Effector memory CD8-positive, alpha-beta T cell (primary cell): ENCODE results near the gene SCAP.

Experiments
- ATAC-seq: fragments of 150-1000 bp; cut with Tn5 transposase; replicated peaks from 2 replicates; pipeline ENCODE4 v1.10.0; 2021; ENCODE audit warnings: mild to moderate bottlenecking, moderate library complexity
- DNase-seq, 3 experiments: peaks; one replicate each; pipeline ENCODE4 v3.0.0; 2021
- H3K27ac Mint-ChIP-seq, 2 donors: one replicate each; pipeline ENCODE4 v1.8.0; 2022; ENCODE audit warnings: mild to moderate bottlenecking in 2 of 2, mixed read lengths in 2 of 2, moderate library complexity in 2 of 2
- H3K27me3 Mint-ChIP-seq, 2 donors: one replicate each; pipeline ENCODE4 v1.8.0; 2022; ENCODE audit warnings: mixed read lengths in 2 of 2
- H3K36me3 Mint-ChIP-seq: one replicate; pipeline ENCODE4 v1.8.0; 2022; ENCODE audit warnings: mild to moderate bottlenecking, moderate library complexity, mixed read lengths; ENCODE audit not compliant: insufficient read depth
- H3K4me1 Mint-ChIP-seq, 2 donors: one replicate each; pipeline ENCODE4 v1.8.0; 2022; ENCODE audit warnings: low read depth in 2 of 2, mixed read lengths in 2 of 2
- H3K4me3 Mint-ChIP-seq, 2 donors: one replicate each; pipeline ENCODE4 v1.8.0; 2022; ENCODE audit warnings: mild to moderate bottlenecking in 2 of 2, mixed read lengths in 2 of 2, moderate library complexity in 2 of 2
- H3K9me3 Mint-ChIP-seq, 2 donors: one replicate each; pipeline ENCODE4 v1.8.0; 2022; ENCODE audit warnings: mixed read lengths in 2 of 2

The SCAP gene

GRCh38 chr3:47436180-47436579 is 39.6 kb downstream of the SCAP start:
- peak overlapping the region in 1 of 2 donors; percentile 71 for H3K27ac Mint-ChIP-seq
- peaks cover 51% of the 10 kb centered on the region for H3K36me3 Mint-ChIP-seq

DNA sequence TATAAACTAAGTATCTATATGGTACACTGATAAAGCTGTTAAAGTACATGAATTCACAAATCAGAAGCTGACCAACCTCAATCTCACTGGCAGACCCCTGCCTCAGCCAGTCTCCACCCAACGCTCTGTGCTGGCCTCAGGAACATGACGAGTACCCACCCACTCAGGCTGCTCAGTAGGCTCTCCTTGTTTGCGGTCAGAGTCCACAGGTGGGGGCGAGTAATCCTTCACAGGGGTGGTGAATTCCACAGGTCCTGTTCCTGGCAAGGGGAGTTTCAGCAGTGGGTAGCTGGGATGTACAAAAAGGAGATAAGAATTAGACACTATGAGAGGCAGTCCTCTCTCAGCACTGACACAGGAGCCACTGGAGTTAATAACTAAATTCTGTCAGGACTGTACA is 40.9 kb downstream of the SCAP start:
- no peak overlapping the region for H3K4me3 Mint-ChIP-seq
- ATAC-seq, result no peak
- peaks cover 39% of the 10 kb centered on the region for H3K36me3 Mint-ChIP-seq
- no peaks in the 10 kb centered on the region for H3K27me3 Mint-ChIP-seq
- no peak for DNase-seq
- H3K9me3 Mint-ChIP-seq, result no peaks in the 10 kb centered on the region
- H3K27ac Mint-ChIP-seq, result no peak overlapping the region
- peaks cover 2 to 5% of the 10 kb centered on the region in 2 donors for H3K4me1 Mint-ChIP-seq

More at GRCh38 chr3:47436180-47436579, 39.6 kb downstream of the SCAP start:
- Mint-ChIP-seq H3K27me3 (no peaks in the 10 kb centered on the region), H3K4me1 (peaks cover 2 to 5% of the 10 kb centered on the region in 2 donors), H3K4me3 (no peak overlapping the region), H3K9me3 (no peaks in the 10 kb centered on the region)
- ATAC-seq (no peak), DNase-seq (no peak)

GRCh38 chr3:47433796-47434195 is 41.9 kb downstream of the SCAP start:
- Mint-ChIP-seq H3K36me3 (peaks cover 33% of the 10 kb centered on the region), H3K27ac (peak overlapping the region in 1 of 2 donors; percentile 56), H3K9me3 (no peaks in the 10 kb centered on the region), H3K4me1 (peaks cover 2 to 5% of the 10 kb centered on the region in 2 donors), H3K27me3 (no peaks in the 10 kb centered on the region), H3K4me3 (no peak overlapping the region)
- DNase-seq (no peak), ATAC-seq (no peak)

GRCh38 chr3:47432673-47433072 is 43.1 kb downstream of the SCAP start:
- Mint-ChIP-seq H3K27me3 (no peaks in the 10 kb centered on the region), H3K27ac (no peak overlapping the region), H3K9me3 (no peaks in the 10 kb centered on the region), H3K4me3 (no peak overlapping the region), H3K36me3 (peaks cover 28% of the 10 kb centered on the region), H3K4me1 (peaks cover 2 to 5% of the 10 kb centered on the region in 2 donors)
- DNase-seq (no peak), ATAC-seq (no peak)

DNA sequence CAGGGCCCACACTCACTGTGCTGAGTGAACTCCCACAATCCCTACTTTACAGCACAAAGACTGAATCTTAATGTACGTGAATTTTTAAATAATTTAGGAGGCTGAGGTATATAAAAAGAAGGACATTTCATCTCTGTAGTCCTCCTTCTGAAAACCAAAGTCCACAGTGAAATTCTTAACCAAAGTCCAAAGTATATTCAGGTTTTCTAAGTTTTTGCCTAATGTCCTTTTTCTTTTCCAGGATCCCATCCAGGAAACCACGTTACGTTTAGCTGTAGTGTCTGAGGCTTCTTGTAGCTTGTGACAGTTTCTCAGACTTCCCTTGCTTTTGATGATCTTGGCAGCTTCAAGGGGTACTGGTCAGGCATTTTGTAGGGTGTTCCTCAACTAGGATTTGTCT is 44.5 kb downstream of the SCAP start:
- Mint-ChIP-seq H3K9me3 (no peaks in the 10 kb centered on the region), H3K36me3 (peaks cover 24% of the 10 kb centered on the region), H3K4me3 (no peak overlapping the region), H3K27me3 (no peaks in the 10 kb centered on the region), H3K4me1 (peaks cover 2 to 5% of the 10 kb centered on the region in 2 donors), H3K27ac (peak overlapping the region in 1 of 2 donors; percentile 50)
- ATAC-seq (no peak), DNase-seq (no peak)

DNA sequence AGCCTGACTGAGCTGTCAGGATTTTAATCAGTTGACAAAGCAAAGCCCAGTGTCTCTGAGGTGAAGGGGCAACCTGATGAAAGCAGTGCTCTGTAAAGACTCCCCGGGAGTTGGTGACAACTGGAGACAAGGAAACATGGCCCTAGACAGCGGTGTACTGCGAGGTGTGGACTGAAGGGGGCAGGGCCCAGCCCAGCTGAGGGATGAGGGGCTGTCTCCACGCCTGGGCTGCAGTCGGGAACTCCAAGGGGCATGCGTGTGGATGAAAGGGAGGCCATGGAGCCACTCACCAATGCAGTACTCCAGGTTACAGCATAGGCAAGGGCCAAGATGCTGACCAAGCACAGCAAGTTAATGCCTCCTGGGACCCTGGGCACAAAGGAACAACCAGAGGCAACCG is 45.1 kb downstream of the SCAP start:
- Mint-ChIP-seq H3K36me3 (peaks cover 26% of the 10 kb centered on the region), H3K27ac (peak overlapping the region in 1 of 2 donors; percentile 50)
- no peak for ATAC-seq

DNA sequence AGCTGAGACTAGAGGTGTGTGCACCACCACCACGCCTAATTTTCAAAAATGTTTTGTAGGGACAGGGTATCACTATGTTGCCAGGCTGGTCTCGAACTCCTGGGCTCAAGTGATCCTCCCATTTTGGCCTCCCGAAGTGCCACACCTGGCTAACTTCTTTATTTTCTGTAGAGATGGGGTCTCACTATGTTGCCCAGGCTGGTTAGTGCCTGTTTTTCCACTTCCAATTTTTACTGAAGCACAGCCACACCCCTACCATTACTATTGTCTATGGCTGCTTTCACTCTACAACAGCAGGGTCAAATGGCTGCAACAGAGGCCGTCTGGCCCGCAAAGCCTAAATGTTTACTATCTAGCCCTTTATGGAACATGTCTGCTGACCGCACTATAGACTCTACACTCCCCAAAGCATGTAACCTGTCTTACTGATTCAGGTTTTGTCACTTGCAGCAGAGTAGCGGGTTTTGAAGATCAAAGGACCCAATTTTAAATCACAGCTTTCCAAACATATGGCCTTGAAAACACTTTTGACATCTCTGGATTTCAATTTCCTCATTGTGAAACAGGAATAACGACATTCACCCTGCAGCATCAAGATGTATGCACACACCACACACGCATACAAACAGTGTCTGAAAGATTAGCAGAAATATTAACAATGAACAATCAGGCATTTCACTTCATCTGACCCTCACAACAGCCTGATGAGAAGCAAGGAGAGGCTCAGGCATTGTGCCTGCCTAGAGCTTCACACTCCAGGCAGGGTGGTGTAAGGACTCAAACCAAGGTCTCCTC is 46.1 kb downstream of the SCAP start:
- ATAC-seq (no peak), DNase-seq (no peak)
- peak overlapping the region; percentile 36 to 49 for H3K27ac Mint-ChIP-seq
- no peaks in the 10 kb centered on the region for H3K9me3 Mint-ChIP-seq
- no peaks in the 10 kb centered on the region for H3K27me3 Mint-ChIP-seq
- H3K4me3 Mint-ChIP-seq, result no peak overlapping the region
- peaks cover 0 to 5% of the 10 kb centered on the region in 2 donors for H3K4me1 Mint-ChIP-seq
- peaks cover 22% of the 10 kb centered on the region for H3K36me3 Mint-ChIP-seq

More for the DNA sequence above, 45.1 kb downstream of the SCAP start:
- no peak for DNase-seq
- no peaks in the 10 kb centered on the region for H3K27me3 Mint-ChIP-seq
- peaks cover 2 to 5% of the 10 kb centered on the region in 2 donors for H3K4me1 Mint-ChIP-seq
- H3K4me3 Mint-ChIP-seq, result no peak overlapping the region
- H3K9me3 Mint-ChIP-seq, result no peaks in the 10 kb centered on the region

- Mint-ChIP-seq H3K4me3 (no peak overlapping the region), H3K27me3 (no peaks in the 10 kb centered on the region), H3K4me1 (peaks cover 2 to 5% of the 10 kb centered on the region in 2 donors), H3K9me3 (no peaks in the 10 kb centered on the region), H3K27ac (peak overlapping the region in 1 of 2 donors; percentile 59), H3K36me3 (peaks cover 16% of the 10 kb centered on the region)
- no peak for DNase-seq
- ATAC-seq, result no peak
Measured at GRCh38 chr3:47428662-47429061, 47.1 kb downstream of the SCAP start.

DNA sequence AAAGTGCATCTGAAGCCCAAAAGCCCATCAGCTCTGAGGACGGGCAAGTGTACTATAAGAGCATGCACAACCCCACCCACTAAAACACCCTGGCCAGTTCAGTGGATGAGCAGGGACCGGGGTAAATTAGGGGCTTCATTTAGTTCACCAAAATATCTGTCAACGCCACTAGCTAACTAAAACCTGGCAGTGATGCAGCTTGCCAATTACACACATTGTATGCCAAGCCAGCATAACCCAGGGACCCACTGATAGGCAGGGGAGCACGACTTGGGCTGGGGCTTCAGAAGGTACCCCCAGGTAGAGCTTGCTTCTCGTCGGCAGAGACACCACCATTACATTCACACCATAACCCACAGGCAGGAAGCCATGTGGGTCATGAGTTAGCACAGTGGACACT is 47.9 kb downstream of the SCAP start:
- H3K4me3 Mint-ChIP-seq, result no peak overlapping the region
- peaks cover 11% of the 10 kb centered on the region for H3K36me3 Mint-ChIP-seq
- H3K27ac Mint-ChIP-seq, result no peak overlapping the region
- H3K27me3 Mint-ChIP-seq, result no peaks in the 10 kb centered on the region
- peaks cover 0 to 5% of the 10 kb centered on the region in 2 donors for H3K4me1 Mint-ChIP-seq
- DNase-seq (no peak), ATAC-seq (no peak)
- no peaks in the 10 kb centered on the region for H3K9me3 Mint-ChIP-seq

DNA sequence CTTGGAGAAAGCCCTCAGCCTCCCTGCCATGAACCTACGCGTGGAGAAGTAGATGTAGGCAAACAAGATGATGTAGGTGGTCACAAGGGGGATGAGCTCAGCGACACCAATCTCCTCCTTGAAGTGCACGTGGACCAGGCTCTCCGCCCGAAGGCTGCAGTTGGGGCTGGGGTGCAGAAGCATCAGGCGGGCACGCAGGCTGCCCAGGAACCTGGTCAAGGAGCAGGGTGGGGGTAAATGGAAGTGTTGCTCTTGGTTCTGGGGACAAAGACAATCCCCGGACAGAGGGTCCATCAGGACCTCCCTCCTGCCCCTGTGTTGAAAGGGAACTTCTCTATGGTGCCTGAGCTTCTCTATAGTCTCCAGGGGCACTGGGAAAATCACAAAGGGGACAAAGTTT is 49.8 kb downstream of the SCAP start:
- no peaks in the 10 kb centered on the region for H3K9me3 Mint-ChIP-seq
- ATAC-seq (no peak), DNase-seq (no peak)
- no peak overlapping the region for H3K27ac Mint-ChIP-seq
- no peak overlapping the region for H3K4me3 Mint-ChIP-seq
- peaks cover 15 to 21% of the 10 kb centered on the region in 2 donors for H3K4me1 Mint-ChIP-seq
- H3K27me3 Mint-ChIP-seq, result no peaks in the 10 kb centered on the region
- H3K36me3 Mint-ChIP-seq, result peaks cover 5% of the 10 kb centered on the region

DNA sequence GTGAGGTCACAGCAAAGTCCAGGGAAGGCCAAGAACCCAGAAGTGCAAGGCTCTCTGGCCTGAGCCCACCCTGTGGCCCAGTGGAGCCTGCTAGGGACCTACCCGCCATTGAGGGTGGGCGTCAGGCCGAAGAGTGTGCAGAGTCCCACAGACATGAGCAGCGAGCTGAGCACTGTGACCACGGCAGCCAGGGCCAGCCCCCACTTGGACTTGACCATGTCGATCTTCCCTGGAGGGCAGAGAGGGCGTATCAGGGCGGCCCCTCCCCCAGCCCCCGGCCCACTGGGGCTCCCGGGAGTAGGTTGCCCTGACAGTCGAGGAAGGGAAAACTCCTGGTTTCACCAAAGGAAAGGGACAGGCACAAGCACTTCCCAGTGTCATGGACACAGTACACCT is 50.4 kb downstream of the SCAP start:
- Mint-ChIP-seq H3K4me3 (no peak overlapping the region), H3K4me1 (peaks cover 15 to 24% of the 10 kb centered on the region in 2 donors), H3K27ac (peak overlapping the region in 1 of 2 donors; percentile 1), H3K27me3 (no peaks in the 10 kb centered on the region), H3K9me3 (no peaks in the 10 kb centered on the region), H3K36me3 (peaks cover 5% of the 10 kb centered on the region)
- DNase-seq (no peak), ATAC-seq (no peak)

DNA sequence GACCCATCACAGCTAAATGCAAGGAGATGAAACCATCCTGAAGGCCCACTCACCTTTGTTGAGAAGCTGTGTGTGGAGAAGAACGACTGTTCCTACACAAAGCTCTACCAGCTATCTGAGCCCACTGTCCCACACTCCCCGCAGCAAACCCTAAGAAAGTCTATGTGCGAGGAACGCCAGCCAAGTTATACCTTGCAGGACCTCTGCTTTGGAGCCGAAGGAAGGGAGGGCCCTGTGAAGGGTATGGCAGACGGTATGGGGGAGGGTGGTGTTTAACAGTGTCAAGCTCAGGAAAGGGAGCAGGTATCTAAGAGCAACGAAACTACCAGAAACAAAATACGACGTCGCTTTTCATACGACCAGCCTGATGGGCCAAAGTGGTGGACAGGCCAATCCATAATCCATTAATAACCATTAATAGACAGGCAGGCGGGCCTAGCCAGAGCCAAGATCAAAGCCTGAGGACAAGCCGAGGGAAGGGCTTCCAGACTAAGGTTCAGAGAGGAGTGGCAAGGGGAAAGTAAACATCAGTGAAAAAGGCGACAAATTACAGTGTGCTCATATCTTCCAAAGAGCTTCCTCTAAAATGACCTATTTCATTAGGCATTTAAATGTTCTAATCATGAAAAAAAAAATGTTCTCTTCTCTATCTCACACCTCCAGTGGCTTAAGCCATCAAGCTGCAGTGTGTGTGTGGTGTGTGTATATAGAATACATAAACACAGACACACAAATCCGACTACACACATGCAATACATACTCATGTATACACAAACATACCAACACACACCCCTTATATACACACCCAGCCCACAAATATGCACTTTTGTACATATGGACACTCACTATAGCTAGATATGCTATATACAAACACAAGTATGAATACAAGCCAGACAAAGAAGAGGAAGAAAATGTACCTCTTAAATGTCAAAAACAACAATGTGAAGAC is 51.0 kb downstream of the SCAP start:
- DNase-seq, result no peak
- Mint-ChIP-seq H3K36me3 (peaks cover 9% of the 10 kb centered on the region), H3K27me3 (no peaks in the 10 kb centered on the region), H3K9me3 (no peaks in the 10 kb centered on the region), H3K4me1 (peaks cover 15 to 24% of the 10 kb centered on the region in 2 donors), H3K4me3 (no peak overlapping the region), H3K27ac (peak overlapping the region in 1 of 2 donors; percentile 1)
- no peak for ATAC-seq

DNA sequence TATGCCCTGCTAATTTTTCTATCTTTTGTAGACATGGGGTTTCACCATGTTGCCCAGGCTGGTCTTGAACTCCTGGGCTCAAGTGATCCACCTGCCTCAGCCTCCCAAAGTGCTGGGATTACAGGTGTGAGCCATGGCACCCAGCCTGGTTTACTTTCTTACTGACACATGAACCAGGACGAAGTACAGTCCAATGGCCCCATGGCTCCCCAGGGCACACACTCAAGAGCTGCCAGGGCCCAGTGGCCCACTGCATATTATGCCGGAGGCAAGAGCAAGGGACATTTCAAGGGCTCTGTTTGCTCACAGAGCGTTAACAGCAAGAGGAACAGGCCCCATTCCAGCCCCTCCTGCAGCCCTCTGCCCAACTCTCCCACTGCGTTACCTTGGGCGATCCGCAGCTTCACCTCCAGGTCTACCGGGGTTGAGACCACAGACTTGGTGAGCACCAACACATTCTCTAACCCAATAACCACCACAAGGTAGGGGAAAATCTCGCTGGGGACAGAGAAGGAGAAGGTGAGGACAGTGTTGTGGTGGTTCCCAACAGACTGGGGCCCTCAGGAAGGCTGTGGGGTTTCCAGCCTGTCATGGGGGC is 52.1 kb downstream of the SCAP start:
- DNase-seq (no peak), ATAC-seq (no peak)
- no peak overlapping the region for H3K4me3 Mint-ChIP-seq
- H3K4me1 Mint-ChIP-seq, result peaks cover 15 to 24% of the 10 kb centered on the region in 2 donors
- H3K36me3 Mint-ChIP-seq, result peaks cover 9% of the 10 kb centered on the region
- peak overlapping the region; percentile 57 to 67 for H3K27ac Mint-ChIP-seq
- H3K27me3 Mint-ChIP-seq, result no peaks in the 10 kb centered on the region
- H3K9me3 Mint-ChIP-seq, result no peaks in the 10 kb centered on the region
